ENCODE measurements around the gene ALG12.
A peak's percentile ranks its signal among the peaks of the same experiment; 100 is the strongest.

The ALG12 gene

DNA sequence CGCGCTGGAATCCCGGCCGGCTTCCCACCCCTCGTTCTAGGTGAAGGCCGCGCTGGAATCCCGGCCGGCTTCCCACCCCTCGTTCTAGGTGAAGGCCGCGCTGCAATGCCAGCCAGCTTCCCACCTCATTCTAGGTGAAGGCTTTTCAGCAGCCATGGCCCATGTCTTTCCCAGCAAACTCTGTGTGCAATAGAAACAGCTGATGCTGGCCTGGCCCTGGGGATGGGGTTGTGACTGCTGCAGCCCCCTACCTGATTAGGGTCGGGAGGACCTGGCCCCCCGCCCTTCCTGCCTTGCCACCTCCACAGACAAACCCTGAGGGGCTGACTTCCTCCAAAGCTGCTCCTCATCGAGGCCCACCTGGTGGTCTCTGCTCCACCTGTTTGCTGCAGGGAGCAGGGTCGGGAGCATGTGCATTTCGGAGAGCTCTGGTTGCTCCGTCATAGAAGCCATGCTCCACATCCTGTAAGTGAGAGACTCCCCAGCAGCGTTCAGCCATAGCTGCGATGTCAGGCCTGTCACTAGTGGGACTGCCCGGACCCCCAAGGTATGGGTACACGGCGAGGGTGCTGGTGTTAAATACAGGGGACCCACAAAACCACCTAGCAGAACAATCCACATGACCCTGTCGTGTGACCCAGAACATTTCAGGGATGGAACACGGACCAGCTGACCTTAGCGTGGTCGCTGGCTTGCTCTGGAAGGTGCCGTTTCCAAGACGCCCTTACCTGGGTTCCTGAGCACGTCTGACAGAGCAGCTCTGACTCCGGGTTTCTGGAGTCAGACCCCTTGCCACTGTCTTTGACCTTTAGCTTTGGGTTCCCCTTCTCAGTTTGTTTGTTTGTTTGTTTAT lies 61.2 kb downstream of the ALG12 start:
- Histone ChIP-seq H3K23ac (ENCODE audit: low read length) (no peak overlapping the region), H2BK120ac (ENCODE audit: low read depth, low read length) (no peak overlapping the region), H3K36me3 (ENCODE audit: control insufficient read depth, insufficient read depth, low read length) (no peaks in the 10 kb centered on the region), H2BK5ac (ENCODE audit: low read length) (no peak overlapping the region), H3K9ac (ENCODE audit: low read length) (no peak overlapping the region), H3K4me2 (ENCODE audit: low read length) (no peak overlapping the region), H3K56ac (ENCODE audit: low read length) (no peak overlapping the region), H3K4me3 (ENCODE audit: low read length) (no peak overlapping the region), H2AK5ac (ENCODE audit: low read length) (no peak overlapping the region), H2BK15ac (replicated peaks; ENCODE audit: low read depth) (no peak overlapping the region), H3K4ac (ENCODE audit: low read depth, low read length) (no peak overlapping the region), H3K27ac (ENCODE audit: low read depth, low read length) (no peak overlapping the region), H4K5ac (ENCODE audit: low read length) (no peak overlapping the region), H3K4me1 (ENCODE audit: control insufficient read depth, low read depth, low read length) (peaks cover 10% of the 10 kb centered on the region), H3K18ac (ENCODE audit: low read length) (no peak overlapping the region), H4K8ac (ENCODE audit: low read depth, low read length) (no peak overlapping the region), H3K79me2 (ENCODE audit: control insufficient read depth, insufficient read depth, low read length) (peaks cover 55% of the 10 kb centered on the region), H3K79me1 (ENCODE audit: low read length) (peaks cover 36% of the 10 kb centered on the region), H3K27me3 (ENCODE audit: insufficient read depth, low read length, poor library complexity) (peaks cover 2% of the 10 kb centered on the region)
- no peak for DNase-seq
- no CpG with 5 or more reads among the region's 31 CpGs for WGBS (ENCODE audit: extremely low coverage, insufficient coverage, low lambda C conversion rate)

DNA sequence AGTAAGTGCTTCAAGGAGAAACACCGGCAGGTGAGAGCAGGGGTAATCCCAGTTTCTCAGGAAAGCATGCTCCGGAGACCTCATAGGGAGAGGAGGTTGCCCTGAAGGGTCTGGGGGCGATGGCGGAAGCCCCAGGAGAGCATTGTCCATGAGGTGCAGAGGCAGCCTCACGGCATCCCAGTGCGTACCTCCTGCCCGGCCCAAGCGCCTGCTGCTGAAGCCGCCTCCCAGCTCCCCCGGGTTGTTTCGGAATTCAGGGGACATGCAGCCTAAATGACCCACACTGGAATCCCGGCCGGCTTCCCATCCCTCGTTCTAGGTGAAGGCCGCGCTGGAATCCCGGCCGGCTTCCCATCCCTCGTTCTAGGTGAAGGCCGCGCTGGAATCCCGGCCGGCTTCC lies 61.9 kb downstream of the ALG12 start:
- Histone ChIP-seq H3K4me1 (ENCODE audit: control insufficient read depth, low read depth, low read length) (peaks cover 10% of the 10 kb centered on the region), H3K79me2 (ENCODE audit: control insufficient read depth, insufficient read depth, low read length) (peaks cover 48% of the 10 kb centered on the region), H3K18ac (ENCODE audit: low read length) (no peak overlapping the region), H3K36me3 (ENCODE audit: control insufficient read depth, insufficient read depth, low read length) (no peaks in the 10 kb centered on the region), H2BK5ac (ENCODE audit: low read length) (no peak overlapping the region), H3K27ac (ENCODE audit: low read depth, low read length) (no peak overlapping the region), H2BK15ac (replicated peaks; ENCODE audit: low read depth) (no peak overlapping the region), H2AK5ac (ENCODE audit: low read length) (no peak overlapping the region), H3K4me3 (ENCODE audit: low read length) (no peak overlapping the region), H3K9ac (ENCODE audit: low read length) (no peak overlapping the region), H4K5ac (ENCODE audit: low read length) (no peak overlapping the region), H3K27me3 (ENCODE audit: insufficient read depth, low read length, poor library complexity) (peaks cover 8% of the 10 kb centered on the region), H3K4ac (ENCODE audit: low read depth, low read length) (no peak overlapping the region), H3K23ac (ENCODE audit: low read length) (no peak overlapping the region), H3K4me2 (ENCODE audit: low read length) (no peak overlapping the region), H2BK120ac (ENCODE audit: low read depth, low read length) (no peak overlapping the region), H4K8ac (ENCODE audit: low read depth, low read length) (no peak overlapping the region), H3K79me1 (ENCODE audit: low read length) (peaks cover 34% of the 10 kb centered on the region), H3K56ac (ENCODE audit: low read length) (no peak overlapping the region)
- no CpG with 5 or more reads among the region's 23 CpGs for WGBS (ENCODE audit: extremely low coverage, insufficient coverage, low lambda C conversion rate)
- no peak for DNase-seq

DNA sequence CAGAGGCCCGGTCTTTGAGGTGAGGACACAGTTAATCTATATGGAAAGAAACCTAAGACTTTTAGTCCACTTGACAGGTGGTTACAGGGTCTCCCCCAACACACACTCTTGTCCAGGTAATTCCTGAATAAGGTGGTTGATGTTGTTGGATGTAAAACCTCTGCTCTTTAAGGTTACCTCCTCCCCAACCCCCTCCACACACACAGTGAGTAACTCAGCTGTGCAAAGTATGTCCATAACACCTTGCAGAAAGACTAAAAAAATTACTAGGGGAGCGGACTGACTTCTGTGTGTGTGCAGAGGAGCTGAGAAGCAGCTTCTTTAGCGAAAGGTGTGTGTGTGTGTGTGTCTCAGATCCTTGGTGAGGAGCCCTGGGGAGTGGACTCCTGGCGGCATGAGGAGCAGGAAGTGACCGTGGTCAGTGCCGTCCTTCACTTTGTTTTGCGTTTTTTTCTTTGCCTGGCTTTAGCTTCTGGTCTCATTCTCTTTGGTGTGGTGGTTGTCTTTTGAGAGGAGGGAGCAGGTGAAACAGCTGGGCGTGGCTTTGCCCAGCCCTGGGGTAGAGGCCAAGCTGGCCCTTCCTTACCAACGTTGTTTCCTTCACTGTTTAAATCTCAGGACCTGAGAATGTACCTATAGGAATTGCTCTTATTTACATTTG lies 62.9 kb downstream of the ALG12 start:
- Histone ChIP-seq H3K27me3 (ENCODE audit: insufficient read depth, low read length, poor library complexity) (peaks cover 15% of the 10 kb centered on the region), H2BK120ac (ENCODE audit: low read depth, low read length) (no peak overlapping the region), H3K18ac (ENCODE audit: low read length) (no peak overlapping the region), H3K4me1 (ENCODE audit: control insufficient read depth, low read depth, low read length) (peaks cover 10% of the 10 kb centered on the region), H3K79me1 (ENCODE audit: low read length) (peaks cover 32% of the 10 kb centered on the region), H3K4me2 (ENCODE audit: low read length) (peak overlapping the region; percentile 93), H3K4me3 (ENCODE audit: low read length) (no peak overlapping the region), H4K8ac (ENCODE audit: low read depth, low read length) (no peak overlapping the region), H2AK5ac (ENCODE audit: low read length) (no peak overlapping the region), H3K56ac (ENCODE audit: low read length) (peak overlapping the region; percentile 57), H3K23ac (ENCODE audit: low read length) (no peak overlapping the region), H2BK5ac (ENCODE audit: low read length) (no peak overlapping the region), H3K4ac (ENCODE audit: low read depth, low read length) (no peak overlapping the region), H3K27ac (ENCODE audit: low read depth, low read length) (no peak overlapping the region), H3K79me2 (ENCODE audit: control insufficient read depth, insufficient read depth, low read length) (peaks cover 45% of the 10 kb centered on the region), H3K36me3 (ENCODE audit: control insufficient read depth, insufficient read depth, low read length) (no peaks in the 10 kb centered on the region), H2BK15ac (replicated peaks; ENCODE audit: low read depth) (no peak overlapping the region), H4K5ac (ENCODE audit: low read length) (no peak overlapping the region), H3K9ac (ENCODE audit: low read length) (peak overlapping the region; percentile 90)
- no CpG with 5 or more reads among the region's 9 CpGs for WGBS (ENCODE audit: extremely low coverage, insufficient coverage, low lambda C conversion rate)
- DNase-seq: no peak

DNA sequence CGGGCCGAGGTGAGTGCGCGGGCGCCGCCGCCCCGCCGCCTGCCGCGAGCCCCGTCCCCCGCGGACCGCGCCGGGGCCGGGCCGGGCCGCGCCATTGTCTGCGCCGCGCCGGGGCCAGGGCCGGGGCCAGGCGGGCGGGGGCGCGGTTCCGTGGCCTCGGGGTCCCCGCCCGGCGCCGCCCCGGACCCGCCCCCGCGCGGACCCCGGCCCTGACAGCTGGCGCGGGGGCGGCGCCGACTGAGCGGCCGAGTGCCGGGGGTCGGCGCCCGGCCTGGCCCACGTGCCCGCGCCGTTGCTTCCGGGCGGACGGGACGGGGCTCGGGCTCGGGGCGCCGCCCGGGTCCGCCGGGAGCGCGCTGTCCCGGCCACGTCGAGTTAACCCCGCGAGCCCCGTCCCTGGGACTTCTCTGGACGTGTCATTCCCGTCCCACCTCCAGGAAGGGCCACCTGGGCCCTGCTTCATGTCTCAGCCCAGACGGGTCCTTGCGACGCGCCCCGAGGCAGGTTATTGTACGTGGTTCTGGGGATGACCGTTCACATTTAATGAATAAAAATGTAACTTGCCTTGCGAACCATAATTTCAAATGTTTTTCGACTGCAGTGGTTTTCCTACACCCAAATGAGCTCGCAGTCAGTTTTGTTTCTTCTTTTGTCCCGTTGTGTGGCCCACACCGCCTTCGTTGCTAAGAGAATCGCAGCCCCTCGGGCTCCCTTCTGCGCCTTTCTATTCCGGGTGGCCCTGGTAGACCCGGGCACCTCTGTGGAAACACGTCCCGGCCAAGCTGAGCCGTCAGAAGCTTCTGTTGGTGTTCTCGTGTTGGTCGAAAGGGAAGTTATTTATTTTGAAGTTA lies 64.0 kb downstream of the ALG12 start:
- H4K5ac ChIP-seq (ENCODE audit: low read length): no peak overlapping the region
- H4K8ac ChIP-seq (ENCODE audit: low read depth, low read length): no peak overlapping the region
- peak overlapping the region; percentile 93 for H3K4me2 ChIP-seq (ENCODE audit: low read length)
- peak overlapping the region; percentile 86 for H3K4me3 ChIP-seq (ENCODE audit: low read length)
- H3K27ac ChIP-seq (ENCODE audit: low read depth, low read length): peak overlapping the region; percentile 13
- peak overlapping the region; percentile 78 for H3K18ac ChIP-seq (ENCODE audit: low read length)
- no peak overlapping the region for H2BK15ac ChIP-seq (replicated peaks; ENCODE audit: low read depth)
- H3K23ac ChIP-seq (ENCODE audit: low read length): peak overlapping the region; percentile 66
- no peaks in the 10 kb centered on the region for H3K36me3 ChIP-seq (ENCODE audit: control insufficient read depth, insufficient read depth, low read length)
- H3K27me3 ChIP-seq (ENCODE audit: insufficient read depth, low read length, poor library complexity): peaks cover 27% of the 10 kb centered on the region
- no peak overlapping the region for H2BK120ac ChIP-seq (ENCODE audit: low read depth, low read length)
- WGBS (ENCODE audit: extremely low coverage, insufficient coverage, low lambda C conversion rate): no CpG with 5 or more reads among the region's 101 CpGs
- H3K79me1 ChIP-seq (ENCODE audit: low read length): peaks cover 30% of the 10 kb centered on the region
- peak overlapping the region; percentile 90 for H3K9ac ChIP-seq (ENCODE audit: low read length)
- peak overlapping the region; percentile 90 for H3K56ac ChIP-seq (ENCODE audit: low read length)
- H2BK5ac ChIP-seq (ENCODE audit: low read length): no peak overlapping the region
- H2AK5ac ChIP-seq (ENCODE audit: low read length): no peak overlapping the region
- H3K4me1 ChIP-seq (ENCODE audit: control insufficient read depth, low read depth, low read length): peaks cover 10% of the 10 kb centered on the region
- H3K79me2 ChIP-seq (ENCODE audit: control insufficient read depth, insufficient read depth, low read length): peaks cover 42% of the 10 kb centered on the region
- no peak overlapping the region for H3K4ac ChIP-seq (ENCODE audit: low read depth, low read length)
- DNase-seq: peak; percentile 52

DNA sequence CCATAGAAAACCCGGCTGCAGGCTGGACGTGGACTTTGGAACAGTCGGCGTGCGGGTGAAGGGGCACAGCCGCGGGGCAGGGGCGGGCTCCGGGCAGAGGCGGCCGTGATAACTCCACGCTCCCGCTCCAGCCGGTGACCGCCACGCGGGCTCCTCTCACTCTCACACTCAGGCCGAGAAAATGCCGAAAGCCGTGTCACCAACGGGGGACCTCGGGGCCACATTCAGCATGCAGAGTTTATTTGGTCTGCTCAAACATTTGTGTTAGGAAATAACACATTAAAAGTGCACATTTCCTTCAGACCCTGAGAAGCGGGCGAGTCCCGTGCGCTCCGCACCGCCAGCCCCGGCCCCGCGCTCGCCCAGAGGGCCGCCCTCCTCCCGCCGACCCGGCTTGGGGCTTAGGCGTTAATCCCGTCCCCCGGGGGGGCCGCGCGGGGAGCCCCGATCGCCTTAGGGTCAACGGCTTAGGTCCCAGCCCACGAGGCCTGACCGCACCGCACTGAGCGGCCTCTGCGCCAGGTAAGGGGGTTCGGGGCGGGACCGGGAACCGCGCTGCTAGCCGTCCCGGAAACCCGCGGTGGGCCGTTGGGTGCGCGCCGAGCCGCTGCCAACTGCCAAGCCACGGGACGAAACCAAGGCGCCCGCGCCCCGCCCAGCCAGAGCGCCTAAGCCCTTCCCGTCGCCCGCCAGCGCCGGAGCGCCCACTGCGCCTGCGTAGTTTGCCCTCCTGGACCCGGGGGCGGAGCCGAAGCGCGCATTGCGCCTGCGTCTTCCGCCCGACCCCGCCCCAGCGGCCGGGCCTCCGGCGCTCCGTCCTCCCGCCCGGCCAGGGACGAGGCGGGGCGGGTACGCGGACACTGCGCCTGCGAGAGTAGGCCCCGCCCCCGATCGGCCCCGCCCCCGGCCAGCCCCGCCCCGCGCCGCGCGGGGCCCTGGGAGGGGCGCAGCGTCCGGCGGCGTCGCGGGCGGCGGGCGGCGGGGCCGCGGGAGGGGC lies 65.0 kb downstream of the ALG12 start, which contains the start of gene ZBED4:
Gene ZBED4, plus strand, starts transcription at position 947 of the 997 bp plus-strand sequence. CDS start 29,819 bp downstream, outside the sequence.
- Histone ChIP-seq H3K9ac (ENCODE audit: low read length) (peak within 1 kb of the TSS; percentile 90), H3K4me3 (ENCODE audit: low read length) (peak within 1 kb of the TSS; percentile 86), H3K4me1 (ENCODE audit: control insufficient read depth, low read depth, low read length) (peaks cover 10% of the 10 kb centered on the region), H3K79me2 (ENCODE audit: control insufficient read depth, insufficient read depth, low read length) (peaks cover 33% of the 10 kb centered on the region), H3K18ac (ENCODE audit: low read length) (peak within 1 kb of the TSS; percentile 78), H3K56ac (ENCODE audit: low read length) (peak within 1 kb of the TSS; percentile 95), H2BK15ac (replicated peaks; ENCODE audit: low read depth) (no peak within 1 kb of the TSS), H4K8ac (ENCODE audit: low read depth, low read length) (no peak within 1 kb of the TSS), H3K4me2 (ENCODE audit: low read length) (peak within 1 kb of the TSS; percentile 93), H3K27me3 (ENCODE audit: insufficient read depth, low read length, poor library complexity) (peaks cover 37% of the 10 kb centered on the region), H2BK5ac (ENCODE audit: low read length) (no peak within 1 kb of the TSS), H3K36me3 (ENCODE audit: control insufficient read depth, insufficient read depth, low read length) (no peaks in the 10 kb centered on the region), H2BK120ac (ENCODE audit: low read depth, low read length) (no peak within 1 kb of the TSS), H3K4ac (ENCODE audit: low read depth, low read length) (peak within 1 kb of the TSS; percentile 20), H3K79me1 (ENCODE audit: low read length) (peaks cover 24% of the 10 kb centered on the region), H3K27ac (ENCODE audit: low read depth, low read length) (peak within 1 kb of the TSS; percentile 13), H3K23ac (ENCODE audit: low read length) (peak within 1 kb of the TSS; percentile 66), H2AK5ac (ENCODE audit: low read length) (no peak within 1 kb of the TSS), H4K5ac (ENCODE audit: low read length) (no peak within 1 kb of the TSS)
- WGBS (ENCODE audit: extremely low coverage, insufficient coverage, low lambda C conversion rate): no CpG with 5 or more reads among the region's 127 CpGs
- peak; percentile 97 for DNase-seq
